ENCODE data around the gene TRANK1. TPM values are rescaled to one million over a fixed set of nuclear protein-coding genes. Genes with fewer than 3 reads are reported as not detected.

The TRANK1 gene
- total RNA-seq, 4 donors from 2014 or later = 9.4 to 31.5 (median 14.6) TPM

DNA sequence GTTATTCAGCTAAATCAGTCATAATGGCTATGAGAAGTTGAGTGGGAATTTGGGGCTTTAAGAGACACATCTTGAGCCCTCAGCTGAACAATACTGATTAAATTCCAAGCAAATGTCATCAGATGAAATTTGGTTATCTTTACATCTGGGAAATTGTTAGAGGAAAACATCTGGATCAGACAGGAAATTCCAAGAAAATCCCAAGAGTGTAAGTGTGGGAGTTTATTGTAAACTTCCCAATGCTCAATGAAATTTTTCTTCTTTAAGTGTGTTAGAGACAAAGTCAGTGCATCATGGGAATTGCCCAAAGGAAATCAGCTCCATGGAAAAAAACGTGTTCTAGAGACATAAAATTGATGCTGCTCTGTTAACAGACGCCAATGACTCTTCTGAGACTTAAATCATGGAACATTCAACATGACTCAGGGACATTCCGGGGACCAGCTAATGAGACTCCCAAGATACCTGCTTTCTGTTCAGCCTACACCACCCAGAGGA is 160.7 kb downstream of the TRANK1 start:
- TF ChIP-seq CTCF (IDR thresholded peaks at IDR 0.05) = no peak
- no peak for DNase-seq (ENCODE audit: low spot score)
- ATAC-seq (ENCODE audit: low FRiP score) = no peak

- no peak for ATAC-seq (ENCODE audit: low FRiP score)
- no peak for DNase-seq (ENCODE audit: low spot score)
- no peak for TF ChIP-seq CTCF (IDR thresholded peaks at IDR 0.05)
Measured at GRCh38 chr3:36777424-36778218, 167.2 kb downstream of the TRANK1 start.

Small RNA genes lying within 50 kb of the gene (small RNA-seq; reads per million reads assigned to genes)
- gene RNU6ATAC4P = not detected

Other genes with a start within 250 kb of the TRANK1 start
- under 1 TPM in 3 of 4 donors, not detected in 1; 0.09 to 0.47 (median 0.12) TPM for gene DCLK3, start 180.5 kb downstream of the TRANK1 start, total RNA-seq
- gene EPM2AIP1, start 48.1 kb upstream of the TRANK1 start, total RNA-seq = 10 to 100 TPM in 2 of 4 donors, 1 to 10 TPM in 2; 9.6 to 14.3 (median 10.1) TPM
- 10 to 100 TPM; 23.2 to 30.3 (median 28.6) TPM for gene MLH1, start 48.5 kb upstream of the TRANK1 start, total RNA-seq
- gene LRRFIP2, start 229.5 kb upstream of the TRANK1 start, total RNA-seq = 10 to 100 TPM; 41.8 to 78.8 (median 55.0) TPM

Measured in omental fat pad (tissue), 4 donors.